D341Med (cell line): ENCODE data around the gene TRABD2B.
A peak's percentile ranks its signal among the peaks of the same experiment; 100 is the strongest.

Source experiments
- DNase-seq: peaks from one replicate; pipeline ENCODE4 v3.0.0; 2012; ENCODE audit warnings: low spot score

The TRABD2B gene

GRCh38 chr1:47823040-47823808, 174.0 kb downstream of the TRABD2B start:
- no peak for DNase-seq

GRCh38 chr1:47821760-47822159, 175.4 kb downstream of the TRABD2B start:
- DNase-seq, result no peak

- no peak for DNase-seq
Measured at GRCh38 chr1:47819574-47819888, 177.7 kb downstream of the TRABD2B start.

- DNase-seq, result no peak
Measured at GRCh38 chr1:47818682-47819573, 178.3 kb downstream of the TRABD2B start.

GRCh38 chr1:47817861-47818260, 179.3 kb downstream of the TRABD2B start:
- DNase-seq, result no peak

GRCh38 chr1:47816325-47817071, 180.7 kb downstream of the TRABD2B start:
- DNase-seq, result no peak

GRCh38 chr1:47814612-47815395, 182.4 kb downstream of the TRABD2B start:
- no peak for DNase-seq

GRCh38 chr1:47813970-47814369, 183.2 kb downstream of the TRABD2B start:
- DNase-seq, result no peak

- DNase-seq, result no peak
Measured at GRCh38 chr1:47812904-47813514, 184.2 kb downstream of the TRABD2B start.

- DNase-seq, result no peak
Measured at GRCh38 chr1:47810964-47811682, 186.1 kb downstream of the TRABD2B start.

- no peak for DNase-seq
Measured at GRCh38 chr1:47809301-47810084, 187.7 kb downstream of the TRABD2B start.

- DNase-seq, result no peak
Measured at GRCh38 chr1:47808612-47809011, 188.6 kb downstream of the TRABD2B start.

- peak; percentile 62 for DNase-seq
Measured at GRCh38 chr1:47805921-47806361, 191.2 kb downstream of the TRABD2B start.

GRCh38 chr1:47805018-47805417, 192.2 kb downstream of the TRABD2B start:
- DNase-seq, result no peak

GRCh38 chr1:47803815-47804501, 193.2 kb downstream of the TRABD2B start:
- DNase-seq, result no peak

- no peak for DNase-seq
Measured at GRCh38 chr1:47797575-47797974, 199.6 kb downstream of the TRABD2B start.

GRCh38 chr1:47796626-47797025, 200.6 kb downstream of the TRABD2B start:
- DNase-seq, result no peak

- DNase-seq, result no peak
Measured at GRCh38 chr1:47795102-47795501, 202.1 kb downstream of the TRABD2B start.

GRCh38 chr1:47794530-47794929, 202.7 kb downstream of the TRABD2B start:
- DNase-seq, result no peak
